HG02981 (cell line): Measurements from ENCODE around the gene RBFOX1.

Experiments used
- ATAC-seq: cut with Tn5 transposase; IDR thresholded peaks from one replicate; pipeline ENCODE4 v1.9.1; 2021; ENCODE audit warnings: mild to moderate bottlenecking, moderate library complexity; ENCODE audit not compliant: unreplicated experiment

RBFOX1 gene

DNA sequence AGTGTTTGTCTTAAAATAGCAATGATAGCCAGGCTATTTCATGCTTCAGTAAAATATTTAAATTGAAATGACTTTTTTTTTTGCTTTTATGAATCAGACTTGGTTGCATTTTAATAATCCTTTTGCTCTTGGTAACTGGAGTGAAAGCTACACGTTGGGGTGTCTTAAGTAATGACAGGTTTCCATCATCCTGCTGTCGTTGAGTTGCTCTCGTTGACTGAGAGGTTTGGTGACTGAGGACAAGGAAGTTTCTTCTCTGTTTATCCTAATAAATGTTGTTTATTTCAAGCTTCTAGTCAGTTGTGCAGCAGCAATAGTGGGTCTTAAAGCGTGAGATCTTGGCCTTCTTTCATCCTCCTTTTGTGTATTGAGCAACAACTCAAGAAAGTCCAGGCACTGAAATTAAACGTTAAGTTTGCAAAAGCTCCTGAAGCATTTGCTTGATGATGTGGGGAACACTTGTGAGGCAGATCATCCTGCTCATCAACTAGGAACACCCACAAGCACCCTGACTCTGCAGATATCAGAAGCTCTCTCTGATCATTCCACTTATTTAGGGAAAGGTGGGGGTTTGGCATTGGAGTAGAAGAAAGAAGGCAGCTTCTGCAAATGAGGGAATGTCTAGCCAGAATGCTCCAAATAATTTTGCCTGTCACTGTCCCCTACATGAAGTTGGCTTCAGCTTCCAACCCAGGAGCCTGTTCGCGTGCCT lies 179.1 kb downstream of the RBFOX1 start:
- no peak for ATAC-seq

- no peak for ATAC-seq
These were observed 179.9 kb downstream of the RBFOX1 start for GRCh38 chr16:7512503-7512902.

GRCh38 chr16:7513429-7513828 lies 180.8 kb downstream of the RBFOX1 start:
- ATAC-seq = no peak

GRCh38 chr16:7515543-7515942 lies 182.9 kb downstream of the RBFOX1 start:
- no peak for ATAC-seq

GRCh38 chr16:7517496-7517895 lies 184.9 kb downstream of the RBFOX1 start:
- no peak for ATAC-seq

GRCh38 chr16:7518158-7518557 lies 185.5 kb downstream of the RBFOX1 start:
- no peak for ATAC-seq

- ATAC-seq = no peak
These were observed 189.2 kb downstream of the RBFOX1 start for GRCh38 chr16:7521834-7522233.

GRCh38 chr16:7524419-7524818 lies 191.8 kb downstream of the RBFOX1 start:
- ATAC-seq = no peak

DNA sequence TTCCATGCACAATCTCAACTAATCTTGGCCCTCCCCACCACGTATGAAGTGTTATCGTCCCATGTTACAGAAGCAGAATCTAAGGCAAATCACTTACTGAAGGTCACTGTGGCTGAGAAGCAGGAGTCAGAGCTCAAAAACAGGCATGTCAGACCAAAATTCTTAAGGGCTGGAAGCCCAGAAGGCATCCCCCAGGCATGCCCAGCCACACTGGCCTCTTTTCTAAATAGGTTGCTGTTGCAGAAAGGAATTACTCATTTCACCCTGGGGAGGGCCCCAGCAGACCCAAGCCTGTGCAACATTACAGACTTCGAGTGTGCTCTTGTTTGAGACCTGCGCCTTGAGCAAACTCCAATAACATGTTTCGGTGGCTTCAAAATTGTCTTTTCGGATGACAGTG lies 194.1 kb downstream of the RBFOX1 start:
- no peak for ATAC-seq

GRCh38 chr16:7532534-7532933 lies 199.9 kb downstream of the RBFOX1 start:
- no peak for ATAC-seq

DNA sequence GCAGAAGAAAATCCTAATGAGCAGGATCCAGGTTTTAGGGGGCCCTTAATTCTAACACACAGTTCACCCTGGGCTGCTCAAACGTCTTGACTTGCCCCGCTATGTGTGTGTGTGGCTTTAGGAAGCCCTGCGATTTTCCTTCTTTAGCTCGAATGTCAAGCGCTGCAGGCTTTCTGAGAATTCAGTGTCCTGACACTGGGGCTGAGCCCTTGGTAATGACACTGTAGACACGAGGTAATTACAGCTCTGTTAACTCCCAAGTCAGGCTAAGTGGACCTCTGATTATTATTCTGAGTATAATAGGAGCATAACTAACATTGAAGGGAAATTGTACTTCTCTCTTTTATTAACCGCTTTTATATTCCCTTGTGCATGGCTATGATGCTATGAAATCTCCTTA lies 202.1 kb downstream of the RBFOX1 start:
- ATAC-seq = no peak

DNA sequence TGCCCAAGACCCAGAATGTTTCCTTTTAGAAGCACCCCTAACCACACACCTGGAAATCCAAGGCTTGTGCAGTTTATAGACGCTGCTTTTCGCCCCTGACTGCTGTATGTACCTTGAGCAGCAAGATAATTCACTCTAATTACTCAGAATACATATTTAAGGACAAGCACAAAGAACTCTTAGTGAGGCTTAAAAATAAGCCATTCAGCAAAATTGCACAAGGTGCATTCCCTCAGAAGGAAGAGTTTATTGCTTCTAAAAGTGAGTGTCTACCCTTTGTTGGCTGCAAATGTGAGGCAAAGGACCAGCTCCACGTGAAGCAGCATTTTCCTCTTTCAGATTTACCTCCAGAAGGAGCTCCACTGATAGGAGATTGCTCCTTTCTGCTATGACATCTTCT lies 208.4 kb downstream of the RBFOX1 start:
- no peak for ATAC-seq

DNA sequence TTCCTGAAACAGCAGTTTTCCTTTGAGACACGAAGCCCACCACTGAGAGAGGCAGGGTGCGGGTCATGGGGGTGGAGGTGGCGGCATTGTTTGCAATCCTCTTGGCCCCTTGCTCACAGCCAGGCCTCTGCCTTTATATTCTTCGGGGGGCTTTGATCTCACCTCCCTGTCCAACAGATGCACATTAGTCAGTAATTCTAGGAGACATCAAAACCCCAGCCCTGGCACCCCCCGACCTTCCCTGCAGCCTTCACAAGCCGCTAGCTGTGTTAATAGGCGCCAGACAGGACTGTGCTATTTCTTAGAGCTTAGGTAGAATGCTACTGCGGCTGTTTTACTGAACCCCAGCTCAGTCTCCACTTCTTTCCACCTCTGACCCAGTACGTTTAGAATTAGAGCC lies 212.6 kb downstream of the RBFOX1 start:
- no peak for ATAC-seq

- no peak for ATAC-seq
These were observed 214.3 kb downstream of the RBFOX1 start for GRCh38 chr16:7546948-7547347.

DNA sequence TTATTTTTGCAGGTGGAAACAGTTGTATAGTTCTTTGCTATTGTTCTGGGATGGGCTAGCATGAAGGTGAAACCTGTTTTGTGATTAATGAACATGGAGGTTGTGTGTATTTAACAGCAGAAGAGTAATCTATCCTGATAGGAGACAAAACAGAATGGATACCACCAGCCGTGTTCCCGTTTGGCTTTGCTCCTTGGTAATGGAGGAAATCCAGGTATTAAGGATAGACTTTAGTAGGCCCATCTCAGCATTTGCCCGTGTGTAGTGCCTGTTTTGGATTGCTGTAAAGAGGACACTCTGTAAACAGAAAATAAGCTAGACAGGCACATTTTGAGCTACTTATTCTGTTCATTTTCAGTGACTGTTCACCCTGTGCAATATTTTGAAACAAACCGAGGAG lies 215.1 kb downstream of the RBFOX1 start:
- no peak for ATAC-seq

DNA sequence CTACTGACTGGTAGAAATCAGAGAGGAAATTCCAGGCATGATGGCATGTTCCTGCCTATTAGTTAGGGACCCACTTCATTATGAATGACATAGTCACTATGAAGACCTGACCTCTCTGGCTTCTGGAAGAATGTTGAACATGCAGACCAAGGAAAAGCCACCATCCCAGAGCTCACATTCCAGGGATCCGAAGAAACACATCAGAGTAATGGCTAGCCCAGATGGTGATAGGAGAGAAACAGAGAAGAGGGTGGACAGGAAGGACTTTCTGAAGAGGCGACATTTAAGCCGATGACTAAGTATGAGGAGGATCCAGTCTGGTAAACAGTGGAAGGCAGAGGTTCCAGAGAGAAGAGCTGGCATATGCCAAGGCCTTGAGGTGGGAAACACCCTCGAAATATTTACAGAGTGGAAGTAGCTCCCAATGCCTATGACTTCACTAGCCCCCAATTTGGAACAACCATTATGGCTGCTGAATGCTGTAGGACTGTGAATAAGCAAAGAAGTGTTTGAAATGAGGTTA lies 216.2 kb downstream of the RBFOX1 start:
- no peak for ATAC-seq

GRCh38 chr16:7550096-7550495 lies 217.5 kb downstream of the RBFOX1 start:
- no peak for ATAC-seq

DNA sequence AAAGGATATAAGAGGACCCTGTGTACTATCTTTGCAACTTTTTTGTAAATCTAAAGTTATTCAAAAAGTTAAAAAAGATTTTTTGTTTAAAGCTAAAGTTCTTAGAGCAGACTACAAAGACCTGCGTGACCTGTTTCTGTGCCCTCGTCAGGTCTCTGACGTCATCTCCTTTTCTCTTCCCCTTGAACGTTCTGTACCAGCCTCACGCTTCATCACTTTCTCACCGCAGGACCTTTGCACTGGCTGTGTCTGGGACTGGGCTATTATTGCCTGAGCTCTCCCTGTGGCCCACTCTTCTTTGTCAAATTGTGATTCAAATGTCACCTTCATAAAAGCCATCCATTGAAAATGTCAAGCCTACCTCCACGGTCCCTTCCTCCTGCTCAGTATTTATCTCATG lies 222.8 kb downstream of the RBFOX1 start:
- ATAC-seq = no peak

- no peak for ATAC-seq
These were observed 229.3 kb downstream of the RBFOX1 start for GRCh38 chr16:7561908-7562405.

DNA sequence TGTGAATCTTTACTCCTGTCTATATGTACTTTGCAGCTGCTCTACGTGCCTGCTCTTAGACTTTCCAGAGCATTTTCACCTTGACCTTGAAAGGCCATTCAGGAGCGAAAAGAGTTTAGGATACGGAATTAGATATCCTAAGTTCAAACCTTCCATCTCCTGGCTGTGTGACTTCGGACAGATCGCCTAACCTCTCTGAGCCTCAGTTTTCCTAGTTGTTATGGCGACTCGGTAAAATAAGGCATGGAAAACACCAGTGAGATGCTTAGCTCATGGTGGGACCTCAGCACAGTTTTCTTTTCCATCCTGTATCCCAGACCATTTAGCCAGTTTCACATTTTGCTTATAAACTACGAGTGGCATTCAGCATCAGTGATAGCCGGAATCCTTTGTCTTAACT lies 233.7 kb downstream of the RBFOX1 start:
- ATAC-seq = no peak

DNA sequence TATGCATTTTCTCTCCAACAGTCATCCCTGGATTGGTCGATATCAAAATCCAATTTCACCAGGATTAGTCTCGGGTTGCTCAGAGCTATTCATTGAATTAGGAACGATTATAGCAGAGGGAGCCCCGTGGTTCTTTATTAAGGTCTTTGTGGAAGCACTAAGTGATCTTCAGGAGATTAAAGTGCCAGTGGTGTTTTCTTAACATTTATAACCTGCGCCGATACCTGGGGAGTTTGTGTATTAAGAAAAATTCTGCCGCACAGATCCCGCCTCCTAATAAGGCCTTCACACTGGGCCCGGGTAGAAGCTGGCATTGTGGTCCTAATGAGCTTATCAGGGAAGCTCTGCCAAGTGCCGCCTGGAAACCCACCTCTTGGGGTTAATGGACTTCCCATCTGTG lies 238.7 kb downstream of the RBFOX1 start:
- no peak for ATAC-seq

DNA sequence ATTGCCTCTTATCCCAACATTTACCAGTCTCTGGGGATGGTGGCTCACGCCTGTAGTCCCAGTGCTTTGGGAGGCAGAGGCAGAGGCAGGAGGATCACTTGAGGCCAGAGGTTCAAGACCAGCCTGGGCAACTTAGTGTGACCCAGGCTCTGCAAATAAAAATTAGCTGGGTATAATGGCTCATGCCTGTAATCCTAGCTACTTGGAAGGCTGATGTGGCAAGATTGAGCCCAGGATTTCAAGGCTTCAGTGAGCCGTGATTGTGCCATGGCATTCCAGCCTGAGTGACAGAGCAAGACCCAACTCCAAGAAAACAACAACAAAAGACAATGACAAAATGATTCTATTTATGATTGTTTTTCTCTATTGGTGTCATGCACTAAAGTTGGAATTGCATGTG lies 244.9 kb downstream of the RBFOX1 start:
- no peak for ATAC-seq

GRCh38 chr16:7579454-7579853 lies 246.8 kb downstream of the RBFOX1 start:
- no peak for ATAC-seq
